ENCODE measurements around the gene DMAP1. TPM values are rescaled to one million over a fixed set of nuclear protein-coding genes. Genes with fewer than 3 reads are reported as not detected.

The DMAP1 gene
- total RNA-seq, 1 donor from 2014 or later: 27.5 TPM

DNA sequence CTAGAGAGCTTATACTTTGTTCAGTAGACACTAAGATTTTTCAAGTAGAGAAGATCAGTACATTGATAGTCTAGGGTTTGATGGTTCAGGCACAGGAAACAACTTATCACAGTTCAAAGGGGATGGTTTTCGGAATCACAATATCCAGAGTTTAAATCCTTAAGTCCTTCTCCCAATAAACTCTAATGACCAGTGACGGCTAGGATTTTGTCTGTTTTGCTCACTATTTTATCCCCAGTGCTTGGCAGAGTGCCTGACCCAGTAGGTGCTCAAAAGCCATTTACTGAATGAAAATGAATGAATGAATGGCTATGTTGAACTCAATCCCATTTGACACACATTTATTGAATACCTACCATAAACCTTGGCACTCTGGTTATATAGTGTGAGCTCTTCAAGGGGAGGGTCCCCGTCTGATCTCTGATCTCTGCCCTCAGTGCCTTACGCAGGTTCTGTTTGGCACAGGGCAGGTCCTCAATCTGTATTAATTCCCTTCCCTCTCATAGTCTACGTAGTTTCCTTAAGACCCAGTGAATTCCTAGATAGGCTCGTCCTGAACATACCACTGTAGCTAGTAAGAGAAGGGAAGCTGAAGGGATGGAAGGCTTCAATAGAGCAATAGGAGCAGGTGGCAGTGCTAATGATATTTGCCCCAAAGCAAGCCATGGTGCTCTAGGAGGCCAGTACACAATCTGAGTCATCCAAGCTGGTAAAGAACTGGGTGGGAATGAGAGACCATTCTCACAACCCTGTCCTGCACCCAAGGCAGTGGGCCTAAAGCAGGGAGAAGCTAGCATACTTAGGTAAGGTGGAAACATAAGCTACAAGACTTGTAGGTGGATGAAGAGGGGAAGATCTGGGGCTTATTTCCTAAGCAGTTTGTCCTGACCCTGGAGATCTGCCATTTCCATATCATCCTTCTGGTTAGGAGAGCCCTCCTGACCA lies 53.4 kb downstream of the DMAP1 start:
- DNase-seq (ENCODE audit: missing footprints): no peak
- intact Hi-C loops (cut with DNase I): no loop called here
- no peak for ATAC-seq

DNA sequence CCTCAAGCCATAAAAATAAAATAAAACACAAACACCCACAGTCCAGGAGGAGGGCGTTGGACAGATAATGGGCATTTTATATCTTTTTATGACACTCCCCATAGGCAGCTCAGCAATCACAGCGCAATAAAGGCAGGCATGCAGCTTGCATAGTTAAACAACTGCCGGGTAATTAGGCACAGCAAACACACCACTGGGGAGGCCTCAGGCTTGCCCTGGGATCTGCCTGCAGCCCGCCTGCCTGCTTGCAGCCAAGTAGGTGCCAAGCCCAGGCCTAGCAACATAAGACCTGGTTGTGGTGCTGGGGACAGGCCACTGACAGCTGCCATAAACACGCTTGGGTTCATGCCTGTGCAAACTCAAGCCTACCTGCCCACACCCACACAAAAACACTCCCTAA lies 54.2 kb downstream of the DMAP1 start:
- intact Hi-C loops (cut with DNase I): no loop called here
- peak; percentile 17 for ATAC-seq

DNA sequence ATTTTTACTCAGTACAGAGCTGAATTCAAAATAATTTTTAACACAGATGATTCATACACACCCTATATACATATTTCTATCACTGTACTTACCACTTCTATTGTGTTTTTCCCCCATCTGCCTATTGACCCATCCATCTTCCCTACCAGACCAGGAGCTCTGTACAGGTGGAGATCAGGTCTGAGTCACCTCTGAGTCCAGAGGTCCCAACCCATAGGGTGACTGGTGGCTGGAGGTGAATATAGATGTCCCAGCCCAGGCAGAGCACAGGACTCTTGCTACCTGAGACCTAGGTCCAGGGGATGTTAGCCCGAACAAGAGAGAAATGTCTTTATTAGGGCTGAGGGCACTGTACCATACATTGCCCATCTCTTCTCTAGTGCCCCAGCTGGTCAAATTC lies 54.8 kb downstream of the DMAP1 start:
- no peak for DNase-seq (ENCODE audit: missing footprints)
- intact Hi-C loops (cut with DNase I): no loop called here
- ATAC-seq: no peak

More for the DNA sequence above, 54.2 kb downstream of the DMAP1 start:
- DNase-seq (ENCODE audit: missing footprints): no peak

Other genes starting within 250 kb of the DMAP1 start
- gene DPH2, start 243.5 kb upstream of the DMAP1 start, total RNA-seq: 14.8 TPM
- gene ATP6V0B, start 238.5 kb upstream of the DMAP1 start, total RNA-seq: 84.5 TPM
- gene B4GALT2, start 234.3 kb upstream of the DMAP1 start, total RNA-seq: 39.1 TPM
- gene CCDC24, start 221.9 kb upstream of the DMAP1 start, total RNA-seq: 0.89 TPM
- 1.5 TPM for gene SLC6A9, start 182.0 kb upstream of the DMAP1 start, total RNA-seq
- not detected for gene KLF17, start 94.7 kb upstream of the DMAP1 start, total RNA-seq
- not detected for gene KLF18, start 71.8 kb upstream of the DMAP1 start, total RNA-seq
- gene ERI3, start 141.8 kb downstream of the DMAP1 start, total RNA-seq: 52.7 TPM
- gene RNF220, start 191.8 kb downstream of the DMAP1 start, total RNA-seq: 76.4 TPM